Natural killer cell (primary cell): ENCODE measurements around the gene IL4R. TPM values are rescaled to one million over a fixed set of nuclear protein-coding genes. Genes with fewer than 3 reads are reported as not detected.

ENCODE experiments used
- ATAC-seq, 3 donors: fragments of 150-1000 bp in 2 of 3; fragments of 200-7000 bp in 1 of 3; cut with Tn5 transposase; 1 replicate in 1 of 3; 2 replicates in 2 of 3; pipeline ENCODE4 v1.10.0; 2021; ENCODE audit warnings: mild to moderate bottlenecking in 2 of 3, moderate library complexity in 2 of 3
- DNase-seq, 2 donors: peaks; one replicate each; pipeline versions ENCODE4 v3.0.0 to v3.0.0-alpha.2; 2013 to 2021; ENCODE audit warnings: mixed read lengths in 1 of 2
- H3K27ac ChIP-seq: one replicate; pipeline ENCODE4 v1.5.1; 2013; ENCODE audit warnings: mild to moderate bottlenecking, low read length
- H3K27me3 ChIP-seq: one replicate; pipeline ENCODE4 v1.6.1; 2013; ENCODE audit warnings: low read length; ENCODE audit not compliant: control insufficient read depth, insufficient read depth
- H3K36me3 ChIP-seq: one replicate; pipeline ENCODE4 v1.6.1; 2013; ENCODE audit warnings: low read length; ENCODE audit not compliant: control insufficient read depth, insufficient read depth
- H3K4me1 ChIP-seq: one replicate; pipeline ENCODE4 v1.6.1; 2013; ENCODE audit warnings: low read length; ENCODE audit not compliant: control insufficient read depth, insufficient read depth
- H3K4me3 ChIP-seq: one replicate; pipeline ENCODE4 v1.5.1; 2013; ENCODE audit warnings: low read length
- H3K9me3 ChIP-seq: one replicate; pipeline ENCODE4 v1.6.1; 2013; ENCODE audit warnings: low read length; ENCODE audit not compliant: control insufficient read depth, insufficient read depth
- H3K27ac Mint-ChIP-seq, 2 donors: one replicate each; pipeline ENCODE4 v1.8.0; 2022; ENCODE audit warnings: mild to moderate bottlenecking in 2 of 2, mixed read lengths in 2 of 2, moderate library complexity in 1 of 2
- H3K27me3 Mint-ChIP-seq, 2 donors: one replicate each; pipeline ENCODE4 v1.8.0; 2022; ENCODE audit warnings: low read depth in 2 of 2, mixed read lengths in 2 of 2
- H3K36me3 Mint-ChIP-seq: one replicate; pipeline ENCODE4 v1.8.0; 2022; ENCODE audit warnings: mixed read lengths
- H3K4me1 Mint-ChIP-seq, 2 donors: one replicate each; pipeline ENCODE4 v1.8.0; 2022; ENCODE audit warnings: mixed read lengths in 2 of 2
- H3K4me3 Mint-ChIP-seq: one replicate; pipeline ENCODE4 v1.8.0; 2022; ENCODE audit warnings: mild to moderate bottlenecking, moderate library complexity, mixed read lengths
- H3K9me3 Mint-ChIP-seq, 2 donors: one replicate each; pipeline ENCODE4 v1.8.0; 2022; ENCODE audit warnings: mixed read lengths in 2 of 2
- CTCF ChIP-seq: fragments of 200-600 bp; IDR thresholded peaks from one replicate; pipeline ENCODE4 v1.8.0; 2022; ENCODE audit warnings: antibody characterized with exemption
- WGBS: methylation state at CpG from one replicate; pipeline ENCODE4 v1.1.7; 2013; ENCODE audit warnings: missing lambda C conversion rate; ENCODE audit not compliant: insufficient coverage; 5-methylcytosine and 5-hydroxymethylcytosine counted together
- intact Hi-C: fragments of 100-400 bp; cut with micrococcal nuclease; formaldehyde crosslinking; loops from one replicate; pipeline ENCODE4 v1.14.2; 2022
- total RNA-seq, 4 donors: library from RNA; stranded (reverse); fragments of 120-200 nt in 1 of 4; gene quantifications; one replicate each; pipeline versions ENCODE4 v1.2.3 to v1.2.4, GENCODE V29; 2013 to 2022

Gene IL4R
- total RNA-seq, 3 donors from 2014 or later (not counting 1 experiment from before 2014, with no cell fraction given): 70.2 to 87.2 (median 86.0) TPM

GRCh38 chr16:27318392-27319256, 4.8 kb downstream of the IL4R start:
- peak overlapping the region; percentile 89 for H3K27ac Mint-ChIP-seq
- Histone ChIP-seq H3K4me3 (peak overlapping the region; percentile 3), H3K27me3 (no peaks in the 10 kb centered on the region), H3K9me3 (no peaks in the 10 kb centered on the region), H3K27ac (peak overlapping the region; percentile 38), H3K36me3 (peaks cover 2% of the 10 kb centered on the region), H3K4me1 (peaks cover 71% of the 10 kb centered on the region)
- no peaks in the 10 kb centered on the region for H3K36me3 Mint-ChIP-seq
- no peak for TF ChIP-seq CTCF
- peak; percentile 24 to 52 (median 45) for ATAC-seq
- H3K27me3 Mint-ChIP-seq: no peaks in the 10 kb centered on the region
- peaks cover 58 to 72% of the 10 kb centered on the region in 2 donors for H3K4me1 Mint-ChIP-seq
- H3K4me3 Mint-ChIP-seq: peak overlapping the region; percentile 78
- H3K9me3 Mint-ChIP-seq: no peaks in the 10 kb centered on the region
- intact Hi-C loops: loop anchor here (5.0 kb wide), 1 partner anchor 49 kb away; no protein-coding TSS in a partner anchor
- DNase-seq: peak; percentile 31 to 70
- WGBS: 22% methylated on average over 18 of the region's 18 CpGs

- 93% methylated on average over 13 of the region's 13 CpGs for WGBS
- no peak overlapping the region for H3K4me3 ChIP-seq
- TF ChIP-seq CTCF: no peak
- Mint-ChIP-seq H3K27me3 (no peaks in the 10 kb centered on the region), H3K4me1 (peaks cover 61 to 75% of the 10 kb centered on the region in 2 donors), H3K36me3 (no peaks in the 10 kb centered on the region), H3K4me3 (peak overlapping the region; percentile 78), H3K27ac (peak overlapping the region; percentile 89), H3K9me3 (no peaks in the 10 kb centered on the region)
- peak overlapping the region; percentile 38 for H3K27ac ChIP-seq
- H3K27me3 ChIP-seq: no peaks in the 10 kb centered on the region
- intact Hi-C loops: loop anchor here (5.0 kb wide), 1 partner anchor 48 kb away; no protein-coding TSS in a partner anchor
- ATAC-seq: no peak
- H3K9me3 ChIP-seq: no peaks in the 10 kb centered on the region
- H3K4me1 ChIP-seq: peaks cover 74% of the 10 kb centered on the region
- DNase-seq: no peak
- peaks cover 2% of the 10 kb centered on the region for H3K36me3 ChIP-seq
These were observed 5.6 kb downstream of the IL4R start for GRCh38 chr16:27319257-27319965.

- Histone ChIP-seq H3K4me3 (no peak overlapping the region), H3K27ac (no peak overlapping the region), H3K36me3 (peaks cover 4% of the 10 kb centered on the region), H3K9me3 (no peaks in the 10 kb centered on the region), H3K4me1 (peaks cover 63% of the 10 kb centered on the region), H3K27me3 (no peaks in the 10 kb centered on the region)
- no peak for TF ChIP-seq CTCF
- Mint-ChIP-seq H3K36me3 (no peaks in the 10 kb centered on the region), H3K27ac (peak overlapping the region in 1 of 2 donors; percentile 89), H3K4me3 (no peak overlapping the region), H3K9me3 (no peaks in the 10 kb centered on the region), H3K27me3 (no peaks in the 10 kb centered on the region), H3K4me1 (peaks cover 50 to 70% of the 10 kb centered on the region in 2 donors)
- no peak for DNase-seq
- ATAC-seq: no peak
- WGBS: 91% methylated on average over 11 of the region's 12 CpGs
- intact Hi-C loops: no loop called here
These were observed 6.7 kb downstream of the IL4R start for GRCh38 chr16:27320261-27321012.
